ENCODE results near the gene CD300H.

Gene CD300H

DNA sequence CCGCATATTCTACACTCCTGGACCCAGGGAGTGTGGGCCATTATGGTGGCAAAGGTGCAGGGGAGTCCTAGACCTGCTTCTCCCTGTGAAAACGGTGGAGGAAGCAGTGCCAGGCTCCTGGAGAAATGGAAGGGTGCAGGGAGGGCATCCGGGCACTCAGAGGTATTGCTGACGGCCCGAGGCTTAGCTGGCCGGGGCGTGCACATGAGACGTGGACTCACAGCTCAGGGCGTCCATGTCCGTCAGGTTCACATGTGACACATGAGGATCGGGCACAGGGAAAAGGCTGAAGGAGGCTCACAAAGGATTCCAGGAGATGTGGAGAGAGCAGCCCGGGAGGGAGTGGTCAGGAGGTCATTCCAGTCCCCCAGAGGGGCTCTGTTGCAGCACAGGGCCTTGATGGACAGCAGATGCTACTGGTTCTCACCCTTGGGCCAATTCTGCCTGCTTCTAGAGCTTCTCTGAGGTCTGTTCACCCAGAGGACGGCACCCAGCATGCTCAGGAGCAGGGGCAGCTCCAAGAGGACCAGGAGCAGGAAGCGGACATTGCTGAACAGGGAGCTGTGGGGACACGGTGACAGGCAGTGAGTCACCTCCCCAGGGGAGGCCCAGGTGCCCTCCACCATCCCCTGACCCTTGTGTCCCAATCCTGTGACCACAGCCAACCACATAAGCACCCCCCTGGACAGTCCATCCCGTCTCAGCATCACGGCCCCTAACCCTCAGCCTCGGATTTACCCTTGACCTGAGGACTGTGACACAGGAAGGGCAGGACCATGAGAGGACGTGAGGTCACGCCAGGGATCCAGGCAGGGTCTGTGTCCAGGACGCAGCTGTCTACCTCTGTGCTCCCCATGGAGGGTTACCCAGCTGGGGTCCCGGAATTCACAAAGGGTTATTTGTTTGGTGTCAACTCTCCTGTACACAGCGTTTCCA, 25.9 kb downstream of the CD300H start:
- TF ChIP-seq, protein P1, sequence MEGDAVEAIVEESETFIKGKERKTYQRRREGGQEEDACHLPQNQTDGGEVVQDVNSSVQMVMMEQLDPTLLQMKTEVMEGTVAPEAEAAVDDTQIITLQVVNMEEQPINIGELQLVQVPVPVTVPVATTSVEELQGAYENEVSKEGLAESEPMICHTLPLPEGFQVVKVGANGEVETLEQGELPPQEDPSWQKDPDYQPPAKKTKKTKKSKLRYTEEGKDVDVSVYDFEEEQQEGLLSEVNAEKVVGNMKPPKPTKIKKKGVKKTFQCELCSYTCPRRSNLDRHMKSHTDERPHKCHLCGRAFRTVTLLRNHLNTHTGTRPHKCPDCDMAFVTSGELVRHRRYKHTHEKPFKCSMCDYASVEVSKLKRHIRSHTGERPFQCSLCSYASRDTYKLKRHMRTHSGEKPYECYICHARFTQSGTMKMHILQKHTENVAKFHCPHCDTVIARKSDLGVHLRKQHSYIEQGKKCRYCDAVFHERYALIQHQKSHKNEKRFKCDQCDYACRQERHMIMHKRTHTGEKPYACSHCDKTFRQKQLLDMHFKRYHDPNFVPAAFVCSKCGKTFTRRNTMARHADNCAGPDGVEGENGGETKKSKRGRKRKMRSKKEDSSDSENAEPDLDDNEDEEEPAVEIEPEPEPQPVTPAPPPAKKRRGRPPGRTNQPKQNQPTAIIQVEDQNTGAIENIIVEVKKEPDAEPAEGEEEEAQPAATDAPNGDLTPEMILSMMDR (conservative IDR thresholded peaks at IDR 0.05; ENCODE audit: control insufficient read depth, insufficient read depth, low read depth, low read length): no peak
- no peak overlapping the region for H3K4me3 ChIP-seq (ENCODE audit: control insufficient read depth, low read depth, low read length)
- no peak for DNase-seq (ENCODE audit: low read depth)

DNA sequence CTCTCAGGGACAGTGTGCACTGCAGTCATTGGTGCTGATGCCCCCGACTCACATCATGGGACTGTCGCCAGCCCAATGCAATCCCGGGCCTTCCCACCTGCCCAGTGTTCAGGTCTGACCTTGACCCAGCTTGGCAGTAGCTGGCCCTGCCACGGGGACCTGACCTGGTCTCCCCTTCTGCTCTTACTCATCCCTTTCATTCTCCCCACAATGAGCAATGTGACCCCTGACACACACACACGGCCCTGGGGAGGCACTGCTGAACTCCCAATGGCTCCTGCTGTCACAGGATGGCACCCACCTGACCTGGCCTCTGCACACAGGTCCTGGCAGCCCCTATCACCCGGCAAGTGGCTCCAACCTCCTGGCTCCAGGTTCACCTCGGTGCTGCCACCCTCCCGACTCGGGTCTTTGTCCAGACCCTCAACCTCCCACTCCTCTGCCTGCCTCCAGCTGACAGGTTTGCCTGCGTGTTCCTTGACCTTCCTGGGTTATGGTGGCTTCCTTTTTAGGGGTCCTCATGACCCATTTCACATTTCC, 28.0 kb downstream of the CD300H start:
- H3K4me3 ChIP-seq (ENCODE audit: control insufficient read depth, low read depth, low read length): no peak overlapping the region
- TF ChIP-seq, protein P1 (conservative IDR thresholded peaks at IDR 0.05; ENCODE audit: control insufficient read depth, insufficient read depth, low read depth, low read length): no peak
- no peak for DNase-seq (ENCODE audit: low read depth)

DNA sequence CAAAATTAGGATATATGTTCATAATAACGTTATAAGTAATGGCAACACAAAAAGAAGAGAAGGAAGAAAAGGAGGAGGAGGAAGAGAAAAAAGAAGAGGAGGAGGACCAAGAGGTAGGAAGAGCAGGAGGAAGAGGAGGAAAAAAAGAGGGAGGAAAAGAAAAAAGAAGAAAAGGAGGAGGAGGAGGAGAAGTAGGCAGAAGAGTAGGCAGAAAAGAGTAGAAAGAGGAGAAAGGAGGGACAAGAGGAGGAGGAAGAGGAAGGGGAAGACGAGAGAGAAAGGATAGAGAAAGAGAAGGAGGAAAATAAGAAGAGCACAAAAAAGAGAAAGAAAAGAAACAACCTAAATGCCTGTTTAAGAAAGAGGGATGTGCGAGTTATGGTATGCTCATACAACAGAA, 30.4 kb downstream of the CD300H start:
- DNase-seq (ENCODE audit: low read depth): no peak
- TF ChIP-seq, protein P1 (conservative IDR thresholded peaks at IDR 0.05; ENCODE audit: control insufficient read depth, insufficient read depth, low read depth, low read length): no peak
- H3K4me3 ChIP-seq (ENCODE audit: control insufficient read depth, low read depth, low read length): no peak overlapping the region

DNA sequence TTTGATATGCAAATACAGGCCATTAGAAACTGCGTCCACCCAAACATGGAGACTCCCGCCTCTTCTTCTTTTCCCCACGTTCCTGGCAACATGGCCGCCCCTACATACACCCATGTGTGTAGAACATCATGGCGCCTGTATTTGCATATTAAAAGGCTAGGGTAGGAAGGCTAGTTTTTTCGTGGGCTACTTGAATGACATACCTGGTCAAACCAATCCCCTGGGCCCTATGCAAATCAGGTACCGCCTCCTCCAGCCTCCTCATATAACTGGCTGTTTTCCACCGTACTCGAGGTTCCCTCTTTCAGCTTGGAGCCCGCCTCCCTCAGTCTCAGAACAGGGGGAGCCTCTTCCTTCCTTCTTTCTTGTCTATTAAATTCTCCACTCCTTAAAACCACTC, 35.2 kb downstream of the CD300H start:
- TF ChIP-seq, protein P1 (conservative IDR thresholded peaks at IDR 0.05; ENCODE audit: control insufficient read depth, insufficient read depth, low read depth, low read length): no peak
- no peak overlapping the region for H3K4me3 ChIP-seq (ENCODE audit: control insufficient read depth, low read depth, low read length)
- no peak for DNase-seq (ENCODE audit: low read depth)

DNA sequence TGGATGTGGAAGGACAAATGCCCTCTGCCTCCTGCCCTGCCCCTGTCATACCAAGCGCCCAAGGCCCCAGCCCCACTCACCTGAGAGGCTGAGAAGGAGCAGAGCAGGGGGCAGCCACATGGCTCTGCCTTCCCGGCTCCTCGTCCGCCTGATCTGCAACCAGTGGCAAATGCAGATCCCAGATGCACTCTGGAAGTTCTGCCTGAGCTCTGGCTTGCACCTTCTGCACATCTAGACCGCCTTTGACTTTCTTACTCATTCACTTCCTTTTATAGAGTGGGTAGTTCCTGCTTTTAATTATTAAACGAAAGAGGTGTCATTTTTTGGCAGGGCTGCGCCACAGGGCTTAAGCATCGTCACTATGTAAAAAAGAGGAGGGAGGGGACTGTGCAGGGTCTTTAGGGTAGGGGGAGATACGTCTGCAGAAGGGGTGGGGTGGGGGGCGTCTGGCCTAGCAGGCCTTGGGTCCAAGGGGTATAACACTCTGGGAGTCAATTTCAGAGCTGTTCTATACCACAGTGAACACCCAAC, 36.0 kb downstream of the CD300H start, which contains the start of gene CD300LB:
Gene CD300LB (minus strand): TSS at position 245 of the 531 bp plus-strand sequence. CDS start 125 bp downstream, at position 120.
- H3K4me3 ChIP-seq (ENCODE audit: control insufficient read depth, low read depth, low read length): no peak within 1 kb of the TSS
- TF ChIP-seq, protein P1 (conservative IDR thresholded peaks at IDR 0.05; ENCODE audit: control insufficient read depth, insufficient read depth, low read depth, low read length): no peak
- no peak for DNase-seq (ENCODE audit: low read depth)

DNA sequence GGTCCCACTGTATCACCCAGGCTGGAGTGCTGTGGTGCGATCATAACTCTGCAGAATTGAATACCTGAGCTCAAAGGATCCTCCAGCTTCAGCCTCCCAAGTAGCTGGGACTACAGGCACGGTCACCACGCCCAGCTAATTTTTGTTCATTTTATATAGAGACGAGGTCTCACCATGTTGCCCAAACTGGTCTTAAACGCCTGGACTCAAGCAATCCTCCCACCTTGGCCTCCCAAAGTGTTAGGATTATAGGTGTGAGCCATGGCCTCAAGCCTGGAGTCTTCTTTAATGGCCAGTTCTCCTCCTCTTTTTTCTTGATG, 36.5 kb downstream of the CD300H start:
- H3K4me3 ChIP-seq (ENCODE audit: control insufficient read depth, low read depth, low read length): no peak overlapping the region
- DNase-seq (ENCODE audit: low read depth): no peak
- TF ChIP-seq, protein P1 (conservative IDR thresholded peaks at IDR 0.05; ENCODE audit: control insufficient read depth, insufficient read depth, low read depth, low read length): no peak

Measured in fibroblast of mammary gland (primary cell).